Adipocyte (in vitro differentiated cells): ENCODE measurements around the gene KCNT2.
"Not testable (repeated sequence)": the region's sequence is repeated elsewhere in the genome, so short reads cannot be mapped to it uniquely, and the experiment has no call there.

Experiments used
- DNase-seq: peaks from one replicate; pipeline ENCODE4 v3.0.0-alpha.2; 2015; ENCODE audit warnings: low read depth
- H3K27me3 ChIP-seq: replicated peaks from 2 replicates; pipeline ENCODE4 v1.7.0; 2013; ENCODE audit warnings: mild to moderate bottlenecking, low read length, moderate library complexity; ENCODE audit not compliant: control insufficient read depth, insufficient read depth
- H3K36me3 ChIP-seq: 2 replicates; pipeline ENCODE4 v1.7.0; 2013; ENCODE audit warnings: low read length, mild to moderate bottlenecking, moderate library complexity; ENCODE audit not compliant: control insufficient read depth, insufficient read depth, severe bottlenecking
- H3K4me1 ChIP-seq: 2 replicates; pipeline ENCODE4 v1.7.0; 2013; ENCODE audit warnings: mild to moderate bottlenecking, low read length, moderate library complexity; ENCODE audit not compliant: control insufficient read depth, insufficient read depth
- H3K4me3 ChIP-seq: 2 replicates; pipeline ENCODE4 v1.7.0; 2013; ENCODE audit warnings: mild to moderate bottlenecking, low read length, moderate library complexity
- H3K9ac ChIP-seq: 2 replicates; pipeline ENCODE4 v1.7.0; 2013; ENCODE audit warnings: mild to moderate bottlenecking, low read length, moderate library complexity
- H3K9me3 ChIP-seq: 2 replicates; pipeline ENCODE4 v1.7.0; 2013; ENCODE audit warnings: mild to moderate bottlenecking, low read length, moderate library complexity; ENCODE audit not compliant: control insufficient read depth

Gene KCNT2

DNA sequence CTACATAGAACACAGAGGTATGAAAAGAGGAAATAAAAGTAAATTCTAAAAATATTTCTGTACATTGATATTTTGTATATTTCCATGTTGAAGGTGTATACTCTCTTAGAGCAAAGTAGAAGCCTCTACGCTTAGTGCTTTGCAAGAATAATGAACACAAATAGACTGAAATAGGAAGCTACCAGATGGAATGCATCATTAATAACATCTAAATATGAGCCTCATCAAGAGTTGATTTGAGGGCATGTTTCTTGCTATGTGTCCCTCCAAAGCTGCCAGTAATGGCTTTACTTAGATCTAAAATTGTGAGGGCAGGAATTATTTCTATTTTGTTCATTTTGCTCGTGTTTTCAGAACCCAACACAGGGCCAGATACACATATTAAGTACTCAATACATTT lies 94.4 kb downstream of the KCNT2 start:
- no peak overlapping the region for H3K9ac ChIP-seq
- H3K4me1 ChIP-seq, result no peaks in the 10 kb centered on the region
- H3K9me3 ChIP-seq, result peaks cover 7% of the 10 kb centered on the region
- H3K36me3 ChIP-seq, result no peaks in the 10 kb centered on the region
- H3K27me3 ChIP-seq, result no peaks in the 10 kb centered on the region
- no peak for DNase-seq
- H3K4me3 ChIP-seq, result no peak overlapping the region

GRCh38 chr1:196510451-196510850 lies 97.8 kb downstream of the KCNT2 start:
- Histone ChIP-seq H3K9me3 (no peaks in the 10 kb centered on the region), H3K27me3 (no peaks in the 10 kb centered on the region), H3K9ac (no peak overlapping the region), H3K4me1 (no peaks in the 10 kb centered on the region), H3K4me3 (no peak overlapping the region), H3K36me3 (no peaks in the 10 kb centered on the region)
- no peak for DNase-seq

GRCh38 chr1:196504224-196504623 lies 104.0 kb downstream of the KCNT2 start:
- not testable (repeated sequence) for DNase-seq, H3K9ac ChIP-seq, H3K9me3 ChIP-seq, H3K4me1 ChIP-seq, H3K4me3 ChIP-seq, H3K27me3 ChIP-seq, H3K36me3 ChIP-seq

GRCh38 chr1:196502437-196502836 lies 105.8 kb downstream of the KCNT2 start:
- Histone ChIP-seq H3K9me3 (no peaks in the 10 kb centered on the region), H3K27me3 (no peaks in the 10 kb centered on the region), H3K36me3 (no peaks in the 10 kb centered on the region), H3K4me1 (no peaks in the 10 kb centered on the region), H3K9ac (no peak overlapping the region), H3K4me3 (no peak overlapping the region)
- no peak for DNase-seq

DNA sequence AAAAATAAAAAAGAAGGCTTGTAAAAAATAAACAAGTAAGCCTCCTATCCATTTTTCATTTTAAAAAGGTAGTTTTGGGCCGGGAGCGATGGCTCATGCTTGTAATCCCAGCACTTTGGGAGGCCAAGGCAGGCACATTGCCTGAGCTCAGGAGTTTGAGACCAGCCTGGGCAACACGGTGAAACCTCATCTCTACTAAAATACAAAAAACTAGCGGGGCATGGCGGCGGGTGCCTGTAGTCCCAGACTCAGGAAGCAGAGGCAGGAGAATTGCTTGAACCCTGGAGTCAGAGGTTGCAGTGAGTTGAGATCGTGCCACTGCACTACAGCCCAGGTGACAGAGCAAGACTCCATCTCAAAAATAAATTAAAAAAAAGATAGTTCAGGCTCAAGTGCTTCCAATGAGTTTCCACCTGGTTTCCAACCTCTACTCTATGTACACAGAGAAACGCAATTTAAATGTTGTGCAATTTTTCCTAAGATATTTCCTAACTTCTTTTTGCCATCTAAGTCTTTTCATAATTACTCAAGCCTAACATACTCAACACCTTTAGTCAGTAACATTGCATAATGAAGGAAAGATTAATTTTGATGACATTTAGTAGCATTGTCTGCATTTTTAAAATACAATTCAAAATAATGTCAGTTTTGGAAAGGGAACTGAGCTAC lies 106.3 kb downstream of the KCNT2 start:
- Histone ChIP-seq H3K9ac (no peak overlapping the region), H3K4me1 (no peaks in the 10 kb centered on the region), H3K9me3 (no peaks in the 10 kb centered on the region), H3K4me3 (no peak overlapping the region), H3K27me3 (no peaks in the 10 kb centered on the region), H3K36me3 (no peaks in the 10 kb centered on the region)
- DNase-seq, result no peak

- Histone ChIP-seq H3K9me3 (no peaks in the 10 kb centered on the region), H3K36me3 (no peaks in the 10 kb centered on the region), H3K4me3 (no peak overlapping the region), H3K9ac (no peak overlapping the region), H3K4me1 (no peaks in the 10 kb centered on the region), H3K27me3 (no peaks in the 10 kb centered on the region)
- no peak for DNase-seq
Measured at GRCh38 chr1:196497817-196498216, 110.4 kb downstream of the KCNT2 start.

DNA sequence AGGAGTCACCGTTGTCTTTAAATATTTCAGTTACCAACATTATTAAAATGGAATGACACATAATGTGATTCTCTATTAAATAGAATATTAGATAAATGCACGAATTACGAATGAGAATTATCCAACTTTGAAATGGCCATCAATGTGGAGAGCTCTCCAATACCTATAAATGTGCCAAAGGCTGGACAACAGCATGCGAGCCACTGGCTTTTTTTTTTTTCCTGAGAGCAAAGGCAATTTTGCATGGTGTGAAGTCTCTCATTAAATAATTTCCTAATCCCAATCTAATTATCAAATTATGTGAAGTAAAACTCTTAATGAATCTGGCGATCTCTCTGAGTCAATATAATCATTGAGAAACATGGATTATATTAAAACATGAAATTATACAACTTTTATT lies 113.5 kb downstream of the KCNT2 start:
- Histone ChIP-seq H3K27me3 (no peaks in the 10 kb centered on the region), H3K4me1 (no peaks in the 10 kb centered on the region), H3K9me3 (no peaks in the 10 kb centered on the region), H3K36me3 (no peaks in the 10 kb centered on the region), H3K9ac (no peak overlapping the region), H3K4me3 (no peak overlapping the region)
- DNase-seq, result no peak

DNA sequence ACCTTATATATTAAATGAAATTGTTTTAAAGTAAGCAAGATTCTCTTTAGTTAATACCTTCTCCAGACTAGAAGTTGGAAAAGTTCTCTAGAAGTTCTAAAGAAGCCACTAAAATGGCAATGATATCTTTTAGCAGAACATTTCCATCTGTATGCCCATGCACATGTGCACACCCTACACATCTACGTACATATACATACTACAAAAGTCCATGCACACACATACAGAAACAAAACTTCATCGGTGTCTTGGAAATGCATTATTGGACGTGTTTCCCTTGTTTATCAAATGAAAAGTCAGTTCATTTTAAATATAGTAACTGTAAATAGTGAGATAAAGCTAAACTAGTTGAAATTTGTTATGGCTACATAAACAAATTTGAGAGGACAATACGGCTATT lies 114.4 kb downstream of the KCNT2 start:
- H3K27me3 ChIP-seq, result no peaks in the 10 kb centered on the region
- no peaks in the 10 kb centered on the region for H3K36me3 ChIP-seq
- no peak for DNase-seq
- H3K4me1 ChIP-seq, result no peaks in the 10 kb centered on the region
- H3K9me3 ChIP-seq, result no peaks in the 10 kb centered on the region
- H3K9ac ChIP-seq, result no peak overlapping the region
- H3K4me3 ChIP-seq, result no peak overlapping the region

GRCh38 chr1:196488579-196488978 lies 119.7 kb downstream of the KCNT2 start:
- H3K9ac ChIP-seq, result no peak overlapping the region
- DNase-seq, result no peak
- no peaks in the 10 kb centered on the region for H3K27me3 ChIP-seq
- no peak overlapping the region for H3K4me3 ChIP-seq
- no peaks in the 10 kb centered on the region for H3K9me3 ChIP-seq
- H3K4me1 ChIP-seq, result no peaks in the 10 kb centered on the region
- no peaks in the 10 kb centered on the region for H3K36me3 ChIP-seq

DNA sequence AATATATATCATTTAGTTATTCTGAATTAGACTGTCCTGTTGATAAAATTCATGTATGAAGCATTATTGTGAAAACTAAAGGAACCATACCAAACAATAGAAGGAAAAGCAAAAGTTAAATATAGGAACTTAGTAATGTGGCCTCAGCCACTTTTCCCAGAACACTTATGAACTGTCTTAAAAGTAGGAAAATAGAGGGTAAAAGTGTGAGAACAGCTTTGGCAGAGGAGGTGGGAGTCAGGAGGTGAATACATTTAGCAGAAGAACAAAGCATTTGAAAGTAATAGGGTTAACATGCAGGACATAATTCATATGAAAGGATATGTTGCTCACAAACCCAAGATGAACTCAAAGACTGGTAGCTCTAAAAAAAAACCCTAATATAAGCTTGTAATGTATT lies 121.9 kb downstream of the KCNT2 start:
- no peaks in the 10 kb centered on the region for H3K9me3 ChIP-seq
- DNase-seq, result no peak
- no peaks in the 10 kb centered on the region for H3K27me3 ChIP-seq
- no peaks in the 10 kb centered on the region for H3K4me1 ChIP-seq
- no peak overlapping the region for H3K9ac ChIP-seq
- H3K4me3 ChIP-seq, result no peak overlapping the region
- H3K36me3 ChIP-seq, result no peaks in the 10 kb centered on the region

- Histone ChIP-seq H3K4me1 (no peaks in the 10 kb centered on the region), H3K4me3 (no peak overlapping the region), H3K27me3 (no peaks in the 10 kb centered on the region), H3K9me3 (no peaks in the 10 kb centered on the region), H3K9ac (no peak overlapping the region), H3K36me3 (no peaks in the 10 kb centered on the region)
- no peak for DNase-seq
Measured at GRCh38 chr1:196481616-196482015, 126.6 kb downstream of the KCNT2 start.

GRCh38 chr1:196477262-196477661 lies 131.0 kb downstream of the KCNT2 start:
- Histone ChIP-seq H3K9ac (no peak overlapping the region), H3K4me1 (no peaks in the 10 kb centered on the region), H3K36me3 (no peaks in the 10 kb centered on the region), H3K4me3 (no peak overlapping the region), H3K27me3 (no peaks in the 10 kb centered on the region), H3K9me3 (no peaks in the 10 kb centered on the region)
- DNase-seq, result no peak
